ENCODE measurements around the gene MFRP.

DNA sequence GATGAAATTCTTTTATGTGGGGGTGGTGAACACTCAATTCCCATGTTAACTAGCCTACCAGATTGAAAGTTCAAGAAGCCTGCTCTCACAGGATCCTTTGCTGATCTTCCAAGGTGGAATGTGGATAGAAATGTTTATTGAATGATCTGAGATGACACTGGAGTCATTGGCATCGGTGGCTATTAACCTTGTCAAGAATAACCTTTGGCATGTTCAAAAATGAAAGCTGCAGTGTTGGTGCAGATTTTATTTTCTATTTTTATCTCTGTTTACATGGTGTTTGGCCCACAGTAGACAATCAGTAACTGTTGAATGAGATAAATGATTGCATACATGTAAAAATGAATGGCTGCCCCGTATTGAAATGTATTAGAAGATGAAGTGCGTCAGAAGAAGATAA, 48.6 kb downstream of the MFRP start:
- TF ChIP-seq CTCF (conservative IDR thresholded peaks at IDR 0.05 in 1 of 2, IDR thresholded peaks at IDR 0.05 in 1 of 2; ENCODE audit: low read depth in 1 of 2, low read length in 2 of 2) (no peak), EZH2 (IDR thresholded peaks at IDR 0.05; ENCODE audit: low read length, missing control alignments) (no peak)
